ENCODE data around the gene ABHD14A. TPM values are rescaled to one million over a fixed set of nuclear protein-coding genes. Genes with fewer than 3 reads are reported as not detected.

Gene ABHD14A
- polyA plus RNA-seq, 1 donor (not counting 4 experiments of a cell fraction or from before 2014, with no cell fraction given): 6.9 TPM

- H3K4me2 ChIP-seq (ENCODE audit: control insufficient read depth, extremely low read depth, insufficient read depth, low read depth, low read length): peak within 1 kb of the TSS; percentile 95
- peak within 1 kb of the TSS; percentile 65 for H3K9ac ChIP-seq (ENCODE audit: control insufficient read depth, extremely low read depth, insufficient read depth, low read length)
- H3K36me3 ChIP-seq (ENCODE audit: control insufficient read depth in 2 of 2, extremely low read depth in 1 of 2, insufficient read depth in 2 of 2, low read length in 2 of 2): peaks cover 0 to 1% of the 10 kb centered on the region in 2 experiments
- TF ChIP-seq EZH2 (IDR thresholded peaks at IDR 0.05; ENCODE audit: low read length) (no peak), CTCF (optimal IDR thresholded peaks at IDR 0.05 in 1 of 3, IDR thresholded peaks at IDR 0.05 in 1 of 3, conservative IDR thresholded peaks at IDR 0.05 in 1 of 3; ENCODE audit: extremely low read depth in 1 of 3, insufficient read depth in 2 of 3, low read length in 3 of 3) (no peak)
- dilution Hi-C loops (cut with MboI; ENCODE audit: extremely low pct_ligation_motif_present, low sequenced_read_pairs): no loop called here
- no peak within 1 kb of the TSS for H3K27ac ChIP-seq (ENCODE audit: control insufficient read depth, insufficient read depth, low read length)
- peak within 1 kb of the TSS; percentile 45 to 77 (median 69) for H3K4me3 ChIP-seq (ENCODE audit: control insufficient read depth in 2 of 3, extremely low read depth in 1 of 3, insufficient read depth in 2 of 3, low read depth in 1 of 3, low read length in 3 of 3)
- H3K79me2 ChIP-seq (ENCODE audit: control insufficient read depth, insufficient read depth, low read length): no peaks in the 10 kb centered on the region
- DNase-seq (ENCODE audit: low read depth, low spot score): no peak
- H3K9me3 ChIP-seq (ENCODE audit: control insufficient read depth, low read depth, low read length): no peaks in the 10 kb centered on the region
- FAIRE-seq: no peak
- H3K9me1 ChIP-seq (ENCODE audit: control insufficient read depth, extremely low read depth, insufficient read depth, low read length): no peaks in the 10 kb centered on the region
- peaks cover 18% of the 10 kb centered on the region for H3K4me1 ChIP-seq (ENCODE audit: control insufficient read depth, extremely low read depth, insufficient read depth, low read length)
- peak within 1 kb of the TSS; percentile 62 for H2AFZ ChIP-seq (ENCODE audit: control insufficient read depth, low read length)
- H3K27me3 ChIP-seq (ENCODE audit: control insufficient read depth, extremely low read depth, insufficient read depth, low read length): no peaks in the 10 kb centered on the region
- no peaks in the 10 kb centered on the region for H4K20me1 ChIP-seq (ENCODE audit: control insufficient read depth, extremely low read depth, insufficient read depth, low read length)
These were observed 7.3 kb upstream of the ABHD14A start, which contains the start of gene PCBP4 for GRCh38 chr3:51967384-51968169. PCBP4 (minus strand) TSS chr3:51967454; CDS start chr3:51961240, 6,214 bp downstream.

GRCh38 chr3:51968170-51968775 is 6.6 kb upstream of the ABHD14A start:
- no peaks in the 10 kb centered on the region for H3K27me3 ChIP-seq (ENCODE audit: control insufficient read depth, extremely low read depth, insufficient read depth, low read length)
- peaks cover 0 to 1% of the 10 kb centered on the region in 2 experiments for H3K36me3 ChIP-seq (ENCODE audit: control insufficient read depth in 2 of 2, extremely low read depth in 1 of 2, insufficient read depth in 2 of 2, low read length in 2 of 2)
- peaks cover 18% of the 10 kb centered on the region for H3K4me1 ChIP-seq (ENCODE audit: control insufficient read depth, extremely low read depth, insufficient read depth, low read length)
- no peaks in the 10 kb centered on the region for H4K20me1 ChIP-seq (ENCODE audit: control insufficient read depth, extremely low read depth, insufficient read depth, low read length)
- no peak overlapping the region for H3K27ac ChIP-seq (ENCODE audit: control insufficient read depth, insufficient read depth, low read length)
- peak overlapping the region; percentile 45 to 77 (median 61) for H3K4me3 ChIP-seq (ENCODE audit: control insufficient read depth in 2 of 3, extremely low read depth in 1 of 3, insufficient read depth in 2 of 3, low read depth in 1 of 3, low read length in 3 of 3)
- TF ChIP-seq EZH2 (IDR thresholded peaks at IDR 0.05; ENCODE audit: low read length) (no peak), CTCF (optimal IDR thresholded peaks at IDR 0.05 in 1 of 3, IDR thresholded peaks at IDR 0.05 in 1 of 3, conservative IDR thresholded peaks at IDR 0.05 in 1 of 3; ENCODE audit: extremely low read depth in 1 of 3, insufficient read depth in 2 of 3, low read length in 3 of 3) (no peak)
- H3K79me2 ChIP-seq (ENCODE audit: control insufficient read depth, insufficient read depth, low read length): no peaks in the 10 kb centered on the region
- no peak for FAIRE-seq
- no peak overlapping the region for H2AFZ ChIP-seq (ENCODE audit: control insufficient read depth, low read length)
- H3K4me2 ChIP-seq (ENCODE audit: control insufficient read depth, extremely low read depth, insufficient read depth, low read depth, low read length): peak overlapping the region; percentile 95
- DNase-seq (ENCODE audit: low read depth, low spot score): no peak
- dilution Hi-C loops (cut with MboI; ENCODE audit: extremely low pct_ligation_motif_present, low sequenced_read_pairs): no loop called here
- H3K9ac ChIP-seq (ENCODE audit: control insufficient read depth, extremely low read depth, insufficient read depth, low read length): peak overlapping the region; percentile 65
- H3K9me1 ChIP-seq (ENCODE audit: control insufficient read depth, extremely low read depth, insufficient read depth, low read length): no peaks in the 10 kb centered on the region
- H3K9me3 ChIP-seq (ENCODE audit: control insufficient read depth, low read depth, low read length): no peaks in the 10 kb centered on the region

All from keratinocyte (primary cell).